Gastrocnemius medialis (tissue), 4 donors: ENCODE measurements around the gene MNDA. TPM values are rescaled to one million over a fixed set of nuclear protein-coding genes. Genes with fewer than 3 reads are reported as not detected.

Experiments
- ATAC-seq, 2 donors: fragments of 150-250 bp; one replicate each; pipeline ENCODE4 v1.9.1; 2016
- DNase-seq, 2 donors: peaks; one replicate each; pipeline ENCODE4 v3.0.0-alpha.2; 2019
- H3K27ac ChIP-seq, 4 donors: fragments of 200-600 bp; sonication (generic); 1 replicate in 1 of 4; 2 replicates in 3 of 4; pipeline ENCODE4 v1.5.1; 2016 to 2018; ENCODE audit warnings: mild to moderate bottlenecking in 2 of 4, moderate library complexity in 1 of 4
- H3K27me3 ChIP-seq, 3 donors: fragments of 200-600 bp; sonication (generic) in 2 of 3; 1 replicate in 1 of 3; 2 replicates in 2 of 3; pipeline versions ENCODE4 v1.5.1 to v1.6.0; 2016 to 2019; ENCODE audit warnings: mild to moderate bottlenecking in 1 of 3, moderate library complexity in 1 of 3
- H3K36me3 ChIP-seq, 2 donors: fragments of 200-600 bp; sonication (generic) in 1 of 2; one replicate each; pipeline ENCODE4 v1.5.1; 2017 to 2018
- H3K4me1 ChIP-seq, 2 donors: fragments of 200-600 bp; sonication (generic) in 1 of 2; one replicate each; pipeline ENCODE4 v1.5.1; 2016 to 2017; ENCODE audit warnings: mild to moderate bottlenecking in 2 of 2
- H3K4me3 ChIP-seq, 4 donors: fragments of 200-600 bp; sonication (generic) in 3 of 4; 1 replicate in 1 of 4; 2 replicates in 3 of 4; pipeline ENCODE4 v1.5.1; 2016 to 2019; ENCODE audit warnings: mild to moderate bottlenecking in 2 of 4
- H3K9me3 ChIP-seq, 3 donors: fragments of 200-600 bp; sonication (generic) in 2 of 3; 1 replicate in 1 of 3; 2 replicates in 2 of 3; pipeline ENCODE4 v1.5.1; 2016 to 2019
- POLR2A ChIP-seq, 2 donors: fragments of 450-650 bp; IDR thresholded peaks; one replicate each; pipeline ENCODE4 v1.6.1; 2017; ENCODE audit warnings: antibody characterized with exemption in 2 of 2, mild to moderate bottlenecking in 2 of 2, moderate library complexity in 2 of 2
- in situ Hi-C, 4 donors: fragments of 200-750 bp; cut with MboI; loops; one replicate each; pipeline versions ENCODE4 v1.15.0 to v1.8.0; 2017; ENCODE audit warnings: low sequenced_read_pairs in 4 of 4
- intact Hi-C: fragments of 100-400 bp; cut with DNase I; formaldehyde crosslinking; loops from one replicate; pipeline ENCODE4 v1.15.1; 2023; ENCODE audit warnings: low total_unique reads
- total RNA-seq, 4 donors: library from RNA; depleted of rRNA; stranded (reverse); fragments of >200 nt; gene quantifications; one replicate each; pipeline versions ENCODE4 v1.1.0 to v1.2.3, GENCODE V29; 2016
- TF ChIP-seq, protein P1 (sequence below), 5 experiments: fragments of 450-650 bp in 3 of 5; fragments of 200-600 bp in 2 of 5; sonication (generic) in 2 of 5; IDR thresholded peaks in 4 of 5; conservative IDR thresholded peaks in 1 of 5; 1 replicate in 4 of 5; 2 replicates in 1 of 5; pipeline ENCODE4 v1.5.1; 2016 to 2019; ENCODE audit warnings: antibody characterized with exemption in 5 of 5, mild to moderate bottlenecking in 3 of 5, moderate library complexity in 3 of 5

MNDA gene
- total RNA-seq, 4 donors from 2014 or later = 1.0 to 2.7 (median 2.4) TPM

GRCh38 chr1:158814970-158815369 is 16.2 kb upstream of the MNDA start:
- intact Hi-C loops = no loop called here
- Histone ChIP-seq H3K27ac (no peak overlapping the region), H3K4me3 (no peak overlapping the region), H3K36me3 (no peaks in the 10 kb centered on the region), H3K9me3 (no peaks in the 10 kb centered on the region), H3K4me1 (no peaks in the 10 kb centered on the region), H3K27me3 (no peaks in the 10 kb centered on the region)
- ATAC-seq (no peak), DNase-seq (no peak)
- in situ Hi-C loops = no loop called here
- TF ChIP-seq POLR2A (IDR thresholded peaks at IDR 0.05) = no peak
- TF ChIP-seq, protein P1, sequence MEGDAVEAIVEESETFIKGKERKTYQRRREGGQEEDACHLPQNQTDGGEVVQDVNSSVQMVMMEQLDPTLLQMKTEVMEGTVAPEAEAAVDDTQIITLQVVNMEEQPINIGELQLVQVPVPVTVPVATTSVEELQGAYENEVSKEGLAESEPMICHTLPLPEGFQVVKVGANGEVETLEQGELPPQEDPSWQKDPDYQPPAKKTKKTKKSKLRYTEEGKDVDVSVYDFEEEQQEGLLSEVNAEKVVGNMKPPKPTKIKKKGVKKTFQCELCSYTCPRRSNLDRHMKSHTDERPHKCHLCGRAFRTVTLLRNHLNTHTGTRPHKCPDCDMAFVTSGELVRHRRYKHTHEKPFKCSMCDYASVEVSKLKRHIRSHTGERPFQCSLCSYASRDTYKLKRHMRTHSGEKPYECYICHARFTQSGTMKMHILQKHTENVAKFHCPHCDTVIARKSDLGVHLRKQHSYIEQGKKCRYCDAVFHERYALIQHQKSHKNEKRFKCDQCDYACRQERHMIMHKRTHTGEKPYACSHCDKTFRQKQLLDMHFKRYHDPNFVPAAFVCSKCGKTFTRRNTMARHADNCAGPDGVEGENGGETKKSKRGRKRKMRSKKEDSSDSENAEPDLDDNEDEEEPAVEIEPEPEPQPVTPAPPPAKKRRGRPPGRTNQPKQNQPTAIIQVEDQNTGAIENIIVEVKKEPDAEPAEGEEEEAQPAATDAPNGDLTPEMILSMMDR (IDR thresholded peaks at IDR 0.05 in 4 of 5, conservative IDR thresholded peaks at IDR 0.05 in 1 of 5) = no peak

GRCh38 chr1:158818560-158818959 is 12.6 kb upstream of the MNDA start:
- no peaks in the 10 kb centered on the region for H3K4me1 ChIP-seq
- H3K36me3 ChIP-seq = no peaks in the 10 kb centered on the region
- intact Hi-C loops (no loop called here), in situ Hi-C loops (no loop called here)
- no peak for DNase-seq
- H3K9me3 ChIP-seq = no peaks in the 10 kb centered on the region
- no peak overlapping the region for H3K27ac ChIP-seq
- ATAC-seq = no peak
- TF ChIP-seq, protein P1 (IDR thresholded peaks at IDR 0.05 in 4 of 5, conservative IDR thresholded peaks at IDR 0.05 in 1 of 5) = no peak
- no peaks in the 10 kb centered on the region for H3K27me3 ChIP-seq
- no peak overlapping the region for H3K4me3 ChIP-seq

DNA sequence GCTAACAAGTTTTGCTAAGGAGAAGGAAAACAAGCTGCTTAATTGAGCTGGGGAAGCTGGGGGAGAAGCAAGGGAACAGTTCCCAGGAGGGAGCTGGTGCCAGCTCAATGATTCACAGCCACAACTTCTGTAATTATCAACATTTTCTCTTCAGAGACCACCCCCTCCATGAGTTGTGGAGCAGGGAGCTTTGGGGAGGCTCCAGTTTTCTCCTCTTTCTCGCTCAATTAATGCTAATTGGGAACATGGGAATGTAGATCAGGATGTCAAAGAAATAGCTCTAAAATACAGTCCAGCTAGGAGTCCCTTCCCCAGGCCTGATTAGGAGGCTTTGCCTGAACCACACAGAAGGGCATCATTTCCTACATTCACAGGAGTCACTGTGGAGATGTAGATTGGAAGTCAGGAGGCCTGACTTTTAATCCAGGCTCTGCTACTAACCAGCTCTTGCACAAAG is 12.1 kb upstream of the MNDA start:
- no peak overlapping the region for H3K27ac ChIP-seq
- H3K27me3 ChIP-seq = no peaks in the 10 kb centered on the region
- in situ Hi-C loops = no loop called here
- intact Hi-C loops = no loop called here
- no peak for DNase-seq
- TF ChIP-seq, protein P1 (IDR thresholded peaks at IDR 0.05 in 4 of 5, conservative IDR thresholded peaks at IDR 0.05 in 1 of 5) = no peak
- no peak for TF ChIP-seq POLR2A (IDR thresholded peaks at IDR 0.05)
- no peaks in the 10 kb centered on the region for H3K36me3 ChIP-seq
- no peak for ATAC-seq
- no peaks in the 10 kb centered on the region for H3K4me1 ChIP-seq
- no peaks in the 10 kb centered on the region for H3K9me3 ChIP-seq
- no peak overlapping the region for H3K4me3 ChIP-seq

- ATAC-seq (no peak), DNase-seq (no peak)
- H3K9me3 ChIP-seq = no peaks in the 10 kb centered on the region
- H3K36me3 ChIP-seq = no peaks in the 10 kb centered on the region
- H3K4me1 ChIP-seq = no peaks in the 10 kb centered on the region
- TF ChIP-seq POLR2A (IDR thresholded peaks at IDR 0.05) = no peak
- TF ChIP-seq, protein P1 (IDR thresholded peaks at IDR 0.05 in 4 of 5, conservative IDR thresholded peaks at IDR 0.05 in 1 of 5) = no peak
- H3K4me3 ChIP-seq = no peak overlapping the region
- in situ Hi-C loops = no loop called here
- H3K27ac ChIP-seq = no peak overlapping the region
- intact Hi-C loops = no loop called here
- no peaks in the 10 kb centered on the region for H3K27me3 ChIP-seq
These were observed 11.4 kb upstream of the MNDA start for GRCh38 chr1:158819461-158820443.
